ENCODE data around the gene RHBDL3.

GRCh38 chr17:32223703-32224102, 41.9 kb upstream of the RHBDL3 start:
- no peak for TF ChIP-seq MAX (CRISPR knock-in tag; IDR thresholded peaks at IDR 0.05)
- no peak for TF ChIP-seq IRF1 (CRISPR knock-in tag; IDR thresholded peaks at IDR 0.05)
- no peak for TF ChIP-seq ESRRA (CRISPR knock-in tag; IDR thresholded peaks at IDR 0.05; ENCODE audit: borderline replicate concordance)
- TF ChIP-seq ETV6 (CRISPR knock-in tag; IDR thresholded peaks at IDR 0.05), result no peak
- TF ChIP-seq, protein P1, sequence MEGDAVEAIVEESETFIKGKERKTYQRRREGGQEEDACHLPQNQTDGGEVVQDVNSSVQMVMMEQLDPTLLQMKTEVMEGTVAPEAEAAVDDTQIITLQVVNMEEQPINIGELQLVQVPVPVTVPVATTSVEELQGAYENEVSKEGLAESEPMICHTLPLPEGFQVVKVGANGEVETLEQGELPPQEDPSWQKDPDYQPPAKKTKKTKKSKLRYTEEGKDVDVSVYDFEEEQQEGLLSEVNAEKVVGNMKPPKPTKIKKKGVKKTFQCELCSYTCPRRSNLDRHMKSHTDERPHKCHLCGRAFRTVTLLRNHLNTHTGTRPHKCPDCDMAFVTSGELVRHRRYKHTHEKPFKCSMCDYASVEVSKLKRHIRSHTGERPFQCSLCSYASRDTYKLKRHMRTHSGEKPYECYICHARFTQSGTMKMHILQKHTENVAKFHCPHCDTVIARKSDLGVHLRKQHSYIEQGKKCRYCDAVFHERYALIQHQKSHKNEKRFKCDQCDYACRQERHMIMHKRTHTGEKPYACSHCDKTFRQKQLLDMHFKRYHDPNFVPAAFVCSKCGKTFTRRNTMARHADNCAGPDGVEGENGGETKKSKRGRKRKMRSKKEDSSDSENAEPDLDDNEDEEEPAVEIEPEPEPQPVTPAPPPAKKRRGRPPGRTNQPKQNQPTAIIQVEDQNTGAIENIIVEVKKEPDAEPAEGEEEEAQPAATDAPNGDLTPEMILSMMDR (IDR thresholded peaks at IDR 0.05), result no peak
- no peak for TF ChIP-seq FOXK1 (CRISPR knock-in tag; IDR thresholded peaks at IDR 0.05)
- TF ChIP-seq NR1H2 (CRISPR knock-in tag; IDR thresholded peaks at IDR 0.05), result no peak
- TF ChIP-seq JUN (CRISPR knock-in tag; IDR thresholded peaks at IDR 0.05), result no peak
- no peak for TF ChIP-seq ZNF425 (CRISPR knock-in tag; conservative IDR thresholded peaks at IDR 0.05)
- no peak for TF ChIP-seq TEAD1 (CRISPR knock-in tag; IDR thresholded peaks at IDR 0.05)
- no peak for TF ChIP-seq USF2 (CRISPR knock-in tag; IDR thresholded peaks at IDR 0.05)
